ENCODE data around the gene LIMK1. TPM values are rescaled to one million over a fixed set of nuclear protein-coding genes. Genes with fewer than 3 reads are reported as not detected.

Gene LIMK1
- total and polyA plus RNA-seq, 11 donors = 6.3 to 23.2 (median 10.8) TPM

GRCh38 chr7:74059681-74060588 is 23.7 kb upstream of the LIMK1 start:
- TF ChIP-seq CTCF (IDR thresholded peaks at IDR 0.05) (peak in 1 of 12 donors; percentile 11), POLR2A (IDR thresholded peaks at IDR 0.05) (no peak)
- ATAC-seq (no peak), DNase-seq (peak in 2 of 5 donors; percentile 47 to 72)
- H3K9me3 ChIP-seq = no peaks in the 10 kb centered on the region
- H3K36me3 ChIP-seq = peaks cover 0 to 91% (median 29%) of the 10 kb centered on the region in 9 donors
- peaks cover 0 to 20% (median 7%) of the 10 kb centered on the region in 12 donors for H3K4me1 ChIP-seq
- WGBS, 4 donors = 60 to 83% (median 76%) methylated on average over 16 to 21 of the region's 21 CpGs
- H3K27ac ChIP-seq = peak overlapping the region in 1 of 12 donors; percentile 88
- H3K4me3 ChIP-seq = no peak overlapping the region
- intact Hi-C loops (cut with DNase I) = loop anchor here in 2 of 10 donors (10.0 kb wide), 2 partner anchors 125 to 145 kb away; no protein-coding TSS in a partner anchor
- no peaks in the 10 kb centered on the region for H3K27me3 ChIP-seq

DNA sequence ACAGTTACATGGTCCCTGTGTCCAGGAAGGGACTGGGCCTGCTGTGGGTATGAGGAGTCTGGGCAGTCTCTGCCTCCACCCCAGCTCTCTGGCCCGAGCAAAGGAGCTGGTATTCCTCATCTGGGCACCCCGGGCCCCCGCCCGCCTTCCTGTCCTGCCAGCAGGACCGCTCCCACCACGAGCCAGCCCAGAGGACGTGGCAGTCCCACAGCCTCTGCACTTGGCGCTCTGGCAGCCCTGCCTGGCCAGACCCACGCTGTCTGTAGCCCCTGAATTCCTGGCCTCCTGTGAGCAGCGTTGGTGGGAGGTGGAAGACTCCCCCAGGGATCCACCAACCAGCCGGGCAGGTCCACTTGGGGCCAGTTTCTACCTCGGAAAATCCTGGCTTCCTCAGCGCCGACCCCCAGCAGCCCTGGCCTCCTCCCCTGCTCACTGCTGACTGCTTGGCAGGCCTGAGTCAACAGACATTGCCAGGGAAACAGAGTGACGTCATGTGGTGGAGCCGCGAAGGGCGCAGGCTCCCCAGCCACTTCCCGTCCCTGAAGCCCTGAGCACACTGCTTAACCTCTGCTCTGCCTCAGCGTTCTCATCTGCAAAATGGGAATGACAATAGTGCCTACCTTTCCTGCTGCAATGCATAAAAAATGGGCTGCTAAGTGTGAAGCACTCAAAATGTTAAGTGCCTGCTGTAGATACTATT is 21.6 kb upstream of the LIMK1 start:
- intact Hi-C loops (cut with DNase I) = loop anchor here in 2 of 10 donors (10.0 kb wide), 2 partner anchors 123 to 143 kb away; no protein-coding TSS in a partner anchor
- Histone ChIP-seq H3K9me3 (no peaks in the 10 kb centered on the region), H3K4me3 (peak overlapping the region in 5 of 12 donors; percentile 13 to 33 (median 19)), H3K36me3 (peaks cover 0 to 87% (median 34%) of the 10 kb centered on the region in 9 donors), H3K27me3 (no peaks in the 10 kb centered on the region), H3K4me1 (peaks cover 0 to 20% (median 7%) of the 10 kb centered on the region in 12 donors), H3K27ac (peak overlapping the region; percentile 31 to 89 (median 77))
- no peak for TF ChIP-seq CTCF (IDR thresholded peaks at IDR 0.05)
- DNase-seq (peak; percentile 80 to 91 (median 84)), ATAC-seq (peak; percentile 87 to 97 (median 92))
- 23 to 39% (median 34%) methylated on average over 14 to 20 of the region's 20 CpGs for WGBS, 4 donors

DNA sequence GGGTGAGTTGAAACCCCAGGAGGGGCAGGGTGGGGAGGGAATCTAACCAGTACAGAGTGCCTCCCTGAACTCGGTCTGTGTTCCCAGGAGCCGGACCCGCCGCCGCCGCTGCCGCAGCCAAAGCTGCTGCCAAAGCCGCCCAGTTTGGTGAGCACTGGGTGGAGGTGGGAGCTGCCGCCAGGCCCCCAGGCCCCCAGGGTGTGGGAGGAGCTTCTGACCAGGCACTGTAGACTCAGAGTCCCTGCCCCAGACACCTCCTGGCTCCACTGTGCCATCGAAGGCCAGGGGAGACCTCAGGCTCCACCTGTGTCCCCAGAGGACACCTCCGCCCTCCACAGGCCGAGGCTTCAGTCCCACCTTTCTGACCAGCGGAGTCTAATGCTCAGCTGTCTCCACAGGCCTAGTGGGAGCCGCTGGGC is 20.4 kb upstream of the LIMK1 start:
- peaks cover 0 to 79% (median 29%) of the 10 kb centered on the region in 9 donors for H3K36me3 ChIP-seq
- DNase-seq (peak in 1 of 5 donors; percentile 61), ATAC-seq (no peak)
- no peaks in the 10 kb centered on the region for H3K9me3 ChIP-seq
- H3K27me3 ChIP-seq = no peaks in the 10 kb centered on the region
- H3K4me1 ChIP-seq = peaks cover 0 to 20% (median 7%) of the 10 kb centered on the region in 12 donors
- TF ChIP-seq CTCF (IDR thresholded peaks at IDR 0.05) (no peak), POLR2A (IDR thresholded peaks at IDR 0.05) (no peak)
- peak overlapping the region in 1 of 12 donors; percentile 88 for H3K27ac ChIP-seq
- no peak overlapping the region for H3K4me3 ChIP-seq
- 91 to 99% (median 95%) methylated on average over 10 to 14 of the region's 14 CpGs for WGBS, 4 donors
- intact Hi-C loops (cut with DNase I) = loop anchor here in 2 of 10 donors (10.0 kb wide), 2 partner anchors 122 to 142 kb away; no protein-coding TSS in a partner anchor
